Esophagus squamous epithelium (tissue), 5 donors: ENCODE data around the gene MOCOS. TPM values are rescaled to one million over a fixed set of nuclear protein-coding genes. Genes with fewer than 3 reads are reported as not detected.
A peak's percentile ranks its signal among the peaks of the same experiment; 100 is the strongest.

Experiments
- DNase-seq: peaks from one replicate; lab custom pipeline; 2025; lab: John Stamatoyannopoulos, UW
- H3K27ac ChIP-seq, 4 donors: fragments of 200-600 bp; sonication (generic); one replicate each; pipeline ENCODE4 v1.5.1; 2016 to 2019; ENCODE audit warnings: mild to moderate bottlenecking in 1 of 4
- H3K27me3 ChIP-seq, 4 donors: fragments of 200-600 bp; sonication (generic); 1 replicate in 3 of 4; 2 replicates in 1 of 4; pipeline versions ENCODE4 v1.5.1 to v1.6.0; 2017 to 2021; ENCODE audit warnings: antibody characterized with exemption in 1 of 4
- H3K36me3 ChIP-seq, 3 donors: fragments of 200-600 bp; sonication (generic); one replicate each; pipeline ENCODE4 v1.5.1; 2016 to 2019
- H3K4me1 ChIP-seq, 3 donors: fragments of 200-600 bp; sonication (generic); one replicate each; pipeline ENCODE4 v1.5.1; 2017 to 2019
- H3K4me3 ChIP-seq, 4 donors: fragments of 200-600 bp; sonication (generic); 1 replicate in 3 of 4; 2 replicates in 1 of 4; pipeline ENCODE4 v1.5.1; 2016 to 2019; ENCODE audit warnings: mild to moderate bottlenecking in 2 of 4, moderate library complexity in 1 of 4
- H3K9me3 ChIP-seq, 3 donors: fragments of 200-600 bp; sonication (generic); one replicate each; pipeline ENCODE4 v1.5.1; 2016 to 2019
- POLR2A ChIP-seq, 4 donors: fragments of 450-650 bp; IDR thresholded peaks; one replicate each; pipeline ENCODE4 v1.6.1; 2017; ENCODE audit warnings: antibody characterized with exemption in 4 of 4, mild to moderate bottlenecking in 4 of 4, moderate library complexity in 3 of 4
- WGBS, 2 donors: methylation state at CpG; one replicate each; pipeline ENCODE4 v1.1.5; 2018; 5-methylcytosine and 5-hydroxymethylcytosine counted together
- intact Hi-C: fragments of 100-400 bp; cut with DNase I; formaldehyde crosslinking; loops from one replicate; pipeline ENCODE4 v1.15.0; 2022
- total RNA-seq, 4 donors: library from RNA; depleted of rRNA; stranded (reverse); fragments of >200 nt; gene quantifications; one replicate each; pipeline ENCODE4 v1.1.0, GENCODE V29; 2016
- TF ChIP-seq, protein P1 (sequence below), 6 experiments: fragments of 450-650 bp in 4 of 6; fragments of 200-600 bp in 2 of 6; sonication (generic) in 2 of 6; IDR thresholded peaks; one replicate each; pipeline ENCODE4 v1.5.1; 2016 to 2019; ENCODE audit warnings: antibody characterized with exemption in 6 of 6, mild to moderate bottlenecking in 4 of 6, moderate library complexity in 4 of 6
- donor health status: DM: yes; HTN: yes; CAD: no.

MOCOS gene
- total RNA-seq, 4 donors from 2014 or later, result 4.4 to 11.8 (median 7.0) TPM

DNA sequence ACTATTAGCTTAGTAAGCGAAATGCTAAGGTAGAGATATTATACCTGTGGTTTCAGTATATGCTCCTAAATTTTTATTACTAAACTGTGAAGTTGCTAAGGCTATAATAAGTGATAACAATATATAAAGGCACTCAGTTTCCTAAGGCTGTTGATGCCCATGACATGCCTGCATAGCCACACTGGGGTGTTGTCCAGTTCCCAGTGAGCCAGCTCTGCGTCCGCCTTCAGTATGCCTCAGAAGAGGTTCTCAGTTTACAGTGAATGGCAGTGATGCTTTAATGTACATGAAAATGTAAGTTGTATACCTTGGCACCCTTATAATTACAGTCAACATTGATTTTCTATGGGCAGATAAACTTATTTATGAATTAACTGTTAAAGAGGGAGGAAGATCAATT lies 117.4 kb downstream of the MOCOS start:
- intact Hi-C loops, result loop anchor here (10.0 kb wide), 2 partner anchors 60 to 100 kb away; no protein-coding TSS in a partner anchor
- WGBS, 2 donors, result 87 to 94% methylated on average over 3 of the region's 3 CpGs
- H3K27ac ChIP-seq, result no peak overlapping the region
- TF ChIP-seq, protein P1, sequence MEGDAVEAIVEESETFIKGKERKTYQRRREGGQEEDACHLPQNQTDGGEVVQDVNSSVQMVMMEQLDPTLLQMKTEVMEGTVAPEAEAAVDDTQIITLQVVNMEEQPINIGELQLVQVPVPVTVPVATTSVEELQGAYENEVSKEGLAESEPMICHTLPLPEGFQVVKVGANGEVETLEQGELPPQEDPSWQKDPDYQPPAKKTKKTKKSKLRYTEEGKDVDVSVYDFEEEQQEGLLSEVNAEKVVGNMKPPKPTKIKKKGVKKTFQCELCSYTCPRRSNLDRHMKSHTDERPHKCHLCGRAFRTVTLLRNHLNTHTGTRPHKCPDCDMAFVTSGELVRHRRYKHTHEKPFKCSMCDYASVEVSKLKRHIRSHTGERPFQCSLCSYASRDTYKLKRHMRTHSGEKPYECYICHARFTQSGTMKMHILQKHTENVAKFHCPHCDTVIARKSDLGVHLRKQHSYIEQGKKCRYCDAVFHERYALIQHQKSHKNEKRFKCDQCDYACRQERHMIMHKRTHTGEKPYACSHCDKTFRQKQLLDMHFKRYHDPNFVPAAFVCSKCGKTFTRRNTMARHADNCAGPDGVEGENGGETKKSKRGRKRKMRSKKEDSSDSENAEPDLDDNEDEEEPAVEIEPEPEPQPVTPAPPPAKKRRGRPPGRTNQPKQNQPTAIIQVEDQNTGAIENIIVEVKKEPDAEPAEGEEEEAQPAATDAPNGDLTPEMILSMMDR (IDR thresholded peaks at IDR 0.05), result no peak
- TF ChIP-seq POLR2A (IDR thresholded peaks at IDR 0.05), result no peak
- H3K36me3 ChIP-seq, result no peaks in the 10 kb centered on the region
- H3K9me3 ChIP-seq, result no peaks in the 10 kb centered on the region
- peaks cover 0 to 10% (median 7%) of the 10 kb centered on the region in 3 donors for H3K4me1 ChIP-seq
- peaks cover 0 to 26% (median 0%) of the 10 kb centered on the region in 4 donors for H3K27me3 ChIP-seq
- no peak for DNase-seq
- no peak overlapping the region for H3K4me3 ChIP-seq

- DNase-seq, result no peak
These were observed 118.1 kb downstream of the MOCOS start for GRCh38 chr18:36305375-36305774.

DNA sequence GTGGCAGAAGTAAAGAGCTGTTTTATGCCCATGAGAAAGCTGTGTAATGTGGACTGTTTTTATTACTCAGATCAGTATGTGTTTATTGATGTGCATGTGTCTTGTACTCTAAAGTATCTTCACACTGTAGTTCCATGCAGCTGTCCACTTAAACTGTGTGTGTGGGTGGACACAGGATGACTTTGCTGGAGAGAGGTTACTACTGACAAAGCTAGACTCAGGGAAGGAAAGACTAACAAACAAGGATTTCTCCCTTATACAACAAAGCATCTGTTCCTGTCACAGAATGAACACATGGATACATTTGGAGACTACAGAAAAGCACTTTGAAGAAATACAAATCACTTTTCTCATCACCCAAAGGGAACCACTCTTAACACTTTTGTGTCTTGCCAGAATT lies 120.2 kb downstream of the MOCOS start:
- Histone ChIP-seq H3K36me3 (no peaks in the 10 kb centered on the region), H3K4me3 (no peak overlapping the region), H3K4me1 (peaks cover 0 to 12% (median 7%) of the 10 kb centered on the region in 3 donors), H3K27ac (no peak overlapping the region), H3K9me3 (no peaks in the 10 kb centered on the region), H3K27me3 (peaks cover 0 to 8% (median 0%) of the 10 kb centered on the region in 4 donors)
- intact Hi-C loops, result loop anchor here (10.0 kb wide), 2 partner anchors 57 to 97 kb away; no protein-coding TSS in a partner anchor
- TF ChIP-seq, protein P1 (IDR thresholded peaks at IDR 0.05), result no peak
- TF ChIP-seq POLR2A (IDR thresholded peaks at IDR 0.05), result no peak
- no peak for DNase-seq

More at GRCh38 chr18:36305375-36305774, 118.1 kb downstream of the MOCOS start:
- Histone ChIP-seq H3K27ac (no peak overlapping the region), H3K9me3 (no peaks in the 10 kb centered on the region), H3K36me3 (no peaks in the 10 kb centered on the region), H3K4me3 (no peak overlapping the region), H3K27me3 (peaks cover 0 to 19% (median 0%) of the 10 kb centered on the region in 4 donors), H3K4me1 (peaks cover 0 to 12% (median 7%) of the 10 kb centered on the region in 3 donors)
- intact Hi-C loops, result loop anchor here (10.0 kb wide), 2 partner anchors 59 to 99 kb away; no protein-coding TSS in a partner anchor
- WGBS, 2 donors, result 29 to 45% methylated on average over 2 of the region's 2 CpGs
- TF ChIP-seq POLR2A (IDR thresholded peaks at IDR 0.05), result no peak
- TF ChIP-seq, protein P1 (IDR thresholded peaks at IDR 0.05), result no peak

DNA sequence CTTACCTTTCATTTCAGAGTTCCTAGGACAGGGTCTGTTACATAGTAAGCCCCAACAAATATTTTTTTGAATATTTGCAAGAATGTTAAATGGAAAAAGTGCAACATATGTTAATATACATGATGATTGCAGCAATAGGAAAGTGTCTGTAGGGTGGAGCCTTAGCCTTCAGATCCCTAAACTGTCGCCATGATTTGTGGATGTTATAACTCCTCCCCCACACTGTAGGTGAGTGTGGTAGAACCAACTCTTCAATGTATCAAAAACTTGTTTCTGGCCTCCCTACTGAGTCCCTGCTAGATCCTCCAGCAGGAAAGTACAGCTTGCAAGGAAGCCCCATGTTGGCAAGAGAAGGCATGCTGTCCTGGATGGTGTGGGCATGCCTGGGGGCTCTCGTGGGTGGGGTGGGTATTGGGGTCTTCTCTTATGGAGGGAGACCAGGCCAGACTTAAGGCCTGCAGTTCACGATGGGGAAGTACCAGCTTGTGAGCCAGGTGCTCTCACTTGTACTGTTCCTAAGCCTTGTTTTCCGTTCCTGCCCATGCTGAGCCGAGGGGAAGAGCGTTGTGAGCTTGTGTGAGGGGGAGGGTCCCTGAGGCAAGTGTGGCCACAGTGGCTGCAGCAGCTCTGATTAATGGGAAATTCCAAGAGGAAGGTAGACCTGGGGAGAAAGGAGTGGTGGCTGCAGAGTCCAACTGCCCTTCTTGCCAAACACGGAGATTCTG lies 121.6 kb downstream of the MOCOS start:
- peaks cover 0 to 12% (median 7%) of the 10 kb centered on the region in 3 donors for H3K4me1 ChIP-seq
- H3K27me3 ChIP-seq, result peaks cover 0 to under 1% (median 0%) of the 10 kb centered on the region in 4 donors
- H3K9me3 ChIP-seq, result no peaks in the 10 kb centered on the region
- no peak overlapping the region for H3K4me3 ChIP-seq
- H3K36me3 ChIP-seq, result no peaks in the 10 kb centered on the region
- intact Hi-C loops, result loop anchor here (10.0 kb wide), 2 partner anchors 56 to 96 kb away; no protein-coding TSS in a partner anchor
- TF ChIP-seq, protein P1 (IDR thresholded peaks at IDR 0.05), result no peak
- TF ChIP-seq POLR2A (IDR thresholded peaks at IDR 0.05), result no peak
- no peak for DNase-seq
- peak overlapping the region in 2 of 4 donors; percentile 0 to 11 for H3K27ac ChIP-seq
- WGBS, 2 donors, result 41 to 58% methylated on average over 4 to 6 of the region's 7 CpGs
